HepG2 (cell line): ENCODE measurements around the gene VARS1. TPM values are rescaled to one million over a fixed set of nuclear protein-coding genes. Genes with fewer than 3 reads are reported as not detected.

Experiments
- FOXP4 ChIP-seq: sonication (generic); formaldehyde crosslinking; IDR thresholded peaks from 2 replicates; pipeline ENCODE4 v1.4.0; 2020; ENCODE audit warnings: missing genetic modification reagents
- ISL2 ChIP-seq: sonication (generic); formaldehyde crosslinking; IDR thresholded peaks from 2 replicates; pipeline ENCODE4 v1.5.0; 2020; ENCODE audit warnings: missing genetic modification reagents
- KAT8 ChIP-seq: IDR thresholded peaks from 2 replicates; pipeline ENCODE4 v1.6.1; 2016; ENCODE audit warnings: missing genetic modification reagents, missing compliant biosample characterization
- KLF15 ChIP-seq: sonication (generic); formaldehyde crosslinking; IDR thresholded peaks from 2 replicates; pipeline ENCODE4 v1.8.1; 2023; ENCODE audit warnings: borderline replicate concordance, mild to moderate bottlenecking, inconsistent platforms, missing genetic modification reagents, mixed read lengths
- MAX ChIP-seq: IDR thresholded peaks from 2 replicates; pipeline ENCODE4 v1.6.1; 2012; ENCODE audit warnings: inconsistent platforms
- MIER2 ChIP-seq: IDR thresholded peaks from 2 replicates; pipeline ENCODE4 v1.6.1; 2016; ENCODE audit warnings: missing biosample characterization, missing genetic modification reagents
- MYC ChIP-seq: sonication (generic); formaldehyde crosslinking; IDR thresholded peaks from 2 replicates; pipeline ENCODE4 v1.9.0; 2021; ENCODE audit warnings: missing genetic modification reagents, borderline replicate concordance
- NFYB ChIP-seq: sonication (generic); formaldehyde crosslinking; IDR thresholded peaks from 2 replicates; pipeline ENCODE4 v1.4.0; 2020; ENCODE audit warnings: missing genetic modification reagents
- PAWR ChIP-seq: sonication (generic); formaldehyde crosslinking; IDR thresholded peaks from 2 replicates; pipeline ENCODE4 v1.4.0; 2020; ENCODE audit warnings: missing genetic modification reagents, mild to moderate bottlenecking, borderline replicate concordance
- POLR2A ChIP-seq, 2 experiments: IDR thresholded peaks; 2 replicates each; pipeline ENCODE4 v1.6.1; 2011; ENCODE audit warnings: low read depth in 2 of 2, low read length in 2 of 2, mild to moderate bottlenecking in 1 of 2, moderate library complexity in 1 of 2; ENCODE audit not compliant: insufficient read depth in 1 of 2
- RXRB ChIP-seq: IDR thresholded peaks from 2 replicates; pipeline ENCODE4 v1.6.1; 2016; ENCODE audit warnings: borderline replicate concordance, missing genetic modification reagents, missing compliant biosample characterization
- SAP130 ChIP-seq: IDR thresholded peaks from 2 replicates; pipeline ENCODE4 v1.6.1; 2016; ENCODE audit warnings: low read depth
- SP5 ChIP-seq: IDR thresholded peaks from 2 replicates; pipeline ENCODE4 v1.6.1; 2016; ENCODE audit warnings: low read depth, borderline replicate concordance
- SRF ChIP-seq: IDR thresholded peaks from 2 replicates; pipeline ENCODE4 v1.6.1; 2011; ENCODE audit warnings: mild to moderate bottlenecking, low read depth, low read length, moderate library complexity
- TOE1 ChIP-seq: sonication (generic); formaldehyde crosslinking; IDR thresholded peaks from 2 replicates; pipeline ENCODE4 v1.4.0; 2020; ENCODE audit warnings: mild to moderate bottlenecking, missing genetic modification reagents
- ZNF142 ChIP-seq: sonication (generic); formaldehyde crosslinking; IDR thresholded peaks from 2 replicates; pipeline ENCODE4 v1.4.0; 2020; ENCODE audit warnings: missing genetic modification reagents
- ZNF329 ChIP-seq: sonication (generic); formaldehyde crosslinking; IDR thresholded peaks from 2 replicates; pipeline ENCODE4 v1.9.0; 2021; ENCODE audit warnings: low read depth, mild to moderate bottlenecking, missing genetic modification reagents
- ZNF615 ChIP-seq: sonication (generic); formaldehyde crosslinking; IDR thresholded peaks from 2 replicates; pipeline ENCODE4 v1.5.0; 2020; ENCODE audit warnings: mild to moderate bottlenecking, missing genetic modification reagents, borderline replicate concordance
- ZNF660 ChIP-seq: sonication (generic); formaldehyde crosslinking; IDR thresholded peaks from 2 replicates; pipeline ENCODE4 v1.5.1; 2020; ENCODE audit warnings: mild to moderate bottlenecking, low read depth, missing genetic modification reagents, borderline replicate concordance
- polyA plus RNA-seq, 8 experiments: library from polyadenylated mRNA; depleted of rRNA in 3 of 8; stranded (reverse) in 7 of 8; unstranded in 1 of 8; fragments of >200 nt; fragmentation: Illumina TruSeq in 4 of 8; extraction: Trizol in 4 of 8; gene quantifications; 2 replicates each; pipeline versions ENCODE4 v1.2.1 to v1.2.3, GENCODE V29; 2011 to 2016; ENCODE audit warnings: low read depth in 4 of 8, missing spikeins in 1 of 8, mixed read lengths in 1 of 8; ENCODE audit not compliant: insufficient read depth in 1 of 8
- total RNA-seq, 5 experiments: library from RNA; depleted of rRNA; stranded (reverse); fragments of >200 nt; fragmentation: Illumina TruSeq; extraction: Trizol; gene quantifications; 2 replicates each; pipeline ENCODE4 v1.2.3, GENCODE V29; 2016; ENCODE audit warnings: low read depth in 1 of 5
- TF ChIP-seq, protein P1 (sequence below): sonication (generic); formaldehyde crosslinking; IDR thresholded peaks from 2 replicates; pipeline ENCODE4 v1.4.0; 2020; ENCODE audit warnings: missing genetic modification reagents

The VARS1 gene
- total and polyA plus RNA-seq, 2 of the 13 experiments (the other 11 are each of a cell fraction or from before 2014, with no cell fraction given), result 14.7 to 56.1 TPM

DNA sequence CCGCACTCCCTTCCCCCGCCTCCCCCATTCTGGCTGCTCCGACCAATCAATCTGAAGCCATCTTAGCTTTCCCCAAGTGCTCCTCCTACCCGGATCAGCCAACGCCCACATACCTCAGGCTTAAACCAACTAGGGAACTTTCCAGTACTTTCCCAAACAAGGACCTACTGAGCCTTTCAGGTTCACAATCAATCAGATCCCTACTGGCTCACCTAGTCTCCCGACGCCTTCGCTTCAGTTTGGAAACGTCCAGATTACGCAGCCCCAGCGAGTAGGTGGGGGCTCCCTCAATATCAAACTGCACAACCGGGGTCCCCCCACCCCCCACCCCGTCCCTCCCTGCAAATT, 19.1 kb upstream of the VARS1 start (continued):
- TF ChIP-seq ZNF142 (CRISPR knock-in tag) (peak; percentile 19; the same call in 1 of the 2 replicates), SRF (peak; percentile 56; the same call in 1 of the 2 replicates), MIER2 (CRISPR knock-in tag) (no peak), KLF15 (CRISPR knock-in tag) (0 out of 2 replicates have a peak, but pooled peaks have one; percentile 22), TOE1 (CRISPR knock-in tag) (no peak), ZNF329 (CRISPR knock-in tag) (no peak), ZNF615 (no peak), MAX (no peak), ZNF660 (CRISPR knock-in tag) (no peak), POLR2A (IDR thresholded peaks at IDR 0.05; ENCODE audit: insufficient read depth in 1 of 2, low read depth in 2 of 2, low read length in 2 of 2) (peak; percentile 51 to 65), FOXP4 (CRISPR knock-in tag) (0 out of 2 replicates have a peak, but pooled peaks have one; percentile 12), ISL2 (CRISPR knock-in tag) (peak; percentile 51), SP5 (CRISPR knock-in tag) (peak; percentile 81), KAT8 (CRISPR knock-in tag) (peak; percentile 27; the same call in 1 of the 2 replicates), SAP130 (CRISPR knock-in tag) (peak; percentile 64), RXRB (CRISPR knock-in tag) (peak; percentile 20; the same call in 1 of the 2 replicates), MYC (CRISPR knock-in tag) (no peak), PAWR (CRISPR knock-in tag) (no peak), NFYB (CRISPR knock-in tag) (0 out of 2 replicates have a peak, but pooled peaks have one; percentile 18)
- TF ChIP-seq, protein P1, sequence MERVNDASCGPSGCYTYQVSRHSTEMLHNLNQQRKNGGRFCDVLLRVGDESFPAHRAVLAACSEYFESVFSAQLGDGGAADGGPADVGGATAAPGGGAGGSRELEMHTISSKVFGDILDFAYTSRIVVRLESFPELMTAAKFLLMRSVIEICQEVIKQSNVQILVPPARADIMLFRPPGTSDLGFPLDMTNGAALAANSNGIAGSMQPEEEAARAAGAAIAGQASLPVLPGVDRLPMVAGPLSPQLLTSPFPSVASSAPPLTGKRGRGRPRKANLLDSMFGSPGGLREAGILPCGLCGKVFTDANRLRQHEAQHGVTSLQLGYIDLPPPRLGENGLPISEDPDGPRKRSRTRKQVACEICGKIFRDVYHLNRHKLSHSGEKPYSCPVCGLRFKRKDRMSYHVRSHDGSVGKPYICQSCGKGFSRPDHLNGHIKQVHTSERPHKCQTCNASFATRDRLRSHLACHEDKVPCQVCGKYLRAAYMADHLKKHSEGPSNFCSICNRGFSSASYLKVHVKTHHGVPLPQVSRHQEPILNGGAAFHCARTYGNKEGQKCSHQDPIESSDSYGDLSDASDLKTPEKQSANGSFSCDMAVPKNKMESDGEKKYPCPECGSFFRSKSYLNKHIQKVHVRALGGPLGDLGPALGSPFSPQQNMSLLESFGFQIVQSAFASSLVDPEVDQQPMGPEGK, result peak; percentile 43; the same call in 1 of the 2 replicates
